Measurements from ENCODE around the gene BUB1B. TPM values are rescaled to one million over a fixed set of nuclear protein-coding genes. Genes with fewer than 3 reads are reported as not detected.

Gene BUB1B
- polyA plus RNA-seq, 1 of the 3 experiments (the other 2 are of a cell fraction) = 12.6 TPM

DNA sequence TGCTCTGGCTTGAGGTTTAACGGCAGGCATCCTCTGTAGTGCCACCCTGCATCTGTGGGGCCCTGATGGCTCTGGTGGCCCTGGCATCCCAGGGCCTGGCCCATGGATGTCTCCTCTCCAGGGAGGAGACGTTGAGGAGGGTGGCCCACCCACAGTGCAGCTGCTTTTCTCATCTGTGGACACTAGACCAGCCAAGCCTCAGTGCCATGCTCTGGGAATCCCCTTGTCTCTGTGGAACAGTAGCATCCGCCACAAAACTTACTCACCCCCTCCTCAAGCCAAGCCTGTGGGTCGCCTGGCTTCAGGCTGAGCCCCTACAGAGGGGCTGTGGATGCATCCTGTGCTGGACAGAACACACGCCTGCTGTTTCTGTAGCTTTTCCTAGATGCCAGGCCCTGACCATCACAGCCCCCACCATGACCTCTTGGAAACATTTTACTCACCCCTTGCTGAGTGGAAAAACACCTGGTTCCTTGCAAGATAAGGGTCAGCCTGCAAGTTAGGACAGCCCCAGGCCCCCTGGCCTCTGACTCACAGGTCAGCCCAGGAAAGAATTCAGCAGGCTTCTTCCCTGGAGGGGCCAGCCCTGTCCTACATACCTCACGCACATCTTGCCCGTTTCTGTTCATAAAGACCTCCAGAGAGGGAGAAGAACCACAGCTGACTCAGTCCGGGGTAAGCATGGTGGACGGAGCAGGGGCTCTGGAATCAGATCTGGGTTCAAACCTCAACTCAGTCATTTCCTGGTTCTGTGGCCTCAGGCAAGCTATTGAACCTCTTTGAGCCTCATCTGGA, 97.0 kb downstream of the BUB1B start:
- H3K27ac ChIP-seq (ENCODE audit: low read depth in 2 of 2, low read length in 1 of 2) = no peak overlapping the region
- no peaks in the 10 kb centered on the region for H3K9me2 ChIP-seq
- H3K36me3 ChIP-seq (replicated peaks in 1 of 2; ENCODE audit: control insufficient read depth in 1 of 2, insufficient read depth in 2 of 2, low read length in 1 of 2) = no peaks in the 10 kb centered on the region
- no peaks in the 10 kb centered on the region for H3K9me3 ChIP-seq
- no peaks in the 10 kb centered on the region for H3K79me2 ChIP-seq (ENCODE audit: insufficient read depth)
- no peak for DNase-seq
- H3F3A ChIP-seq (replicated peaks; ENCODE audit: insufficient read depth) = peaks cover 4% of the 10 kb centered on the region
- peaks cover 17% of the 10 kb centered on the region for H3K27me3 ChIP-seq (ENCODE audit: insufficient read depth)
- ChIA-PET CTCF (interaction anchor here (1.0 to 34.5 kb wide), 4 partner anchors 12 to 80 kb away, joined by 3 to 868 read pairs (median 364); no protein-coding TSS in a partner anchor), POLR2A (no interaction called here)
- H3K9ac ChIP-seq = no peak overlapping the region
- no peak overlapping the region for H3K4me3 ChIP-seq (ENCODE audit: low read depth in 2 of 2, low read length in 1 of 2)
- H2AFZ ChIP-seq (ENCODE audit: low read depth) = no peak overlapping the region
- H3K4me2 ChIP-seq = no peak overlapping the region
- peaks cover 0 to 8% of the 10 kb centered on the region in 2 experiments; a peak in 1 of 4 replicates for H3K4me1 ChIP-seq (ENCODE audit: control insufficient read depth in 1 of 2, insufficient read depth in 2 of 2, low read depth in 1 of 2, low read length in 1 of 2)
- TF ChIP-seq, protein P1, sequence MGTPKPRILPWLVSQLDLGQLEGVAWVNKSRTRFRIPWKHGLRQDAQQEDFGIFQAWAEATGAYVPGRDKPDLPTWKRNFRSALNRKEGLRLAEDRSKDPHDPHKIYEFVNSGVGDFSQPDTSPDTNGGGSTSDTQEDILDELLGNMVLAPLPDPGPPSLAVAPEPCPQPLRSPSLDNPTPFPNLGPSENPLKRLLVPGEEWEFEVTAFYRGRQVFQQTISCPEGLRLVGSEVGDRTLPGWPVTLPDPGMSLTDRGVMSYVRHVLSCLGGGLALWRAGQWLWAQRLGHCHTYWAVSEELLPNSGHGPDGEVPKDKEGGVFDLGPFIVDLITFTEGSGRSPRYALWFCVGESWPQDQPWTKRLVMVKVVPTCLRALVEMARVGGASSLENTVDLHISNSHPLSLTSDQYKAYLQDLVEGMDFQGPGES (IDR thresholded peaks at IDR 0.05; ENCODE audit: low read depth, low read length) = no peak
- TF ChIP-seq TEAD4 (IDR thresholded peaks at IDR 0.05; ENCODE audit: borderline replicate concordance, insufficient read depth) (no peak), YY1 (IDR thresholded peaks at IDR 0.05; ENCODE audit: low read depth) (no peak), TCF12 (IDR thresholded peaks at IDR 0.05) (0 out of 2 replicates have a peak, but pooled peaks have one; percentile 16)
- TF ChIP-seq, protein P2, sequence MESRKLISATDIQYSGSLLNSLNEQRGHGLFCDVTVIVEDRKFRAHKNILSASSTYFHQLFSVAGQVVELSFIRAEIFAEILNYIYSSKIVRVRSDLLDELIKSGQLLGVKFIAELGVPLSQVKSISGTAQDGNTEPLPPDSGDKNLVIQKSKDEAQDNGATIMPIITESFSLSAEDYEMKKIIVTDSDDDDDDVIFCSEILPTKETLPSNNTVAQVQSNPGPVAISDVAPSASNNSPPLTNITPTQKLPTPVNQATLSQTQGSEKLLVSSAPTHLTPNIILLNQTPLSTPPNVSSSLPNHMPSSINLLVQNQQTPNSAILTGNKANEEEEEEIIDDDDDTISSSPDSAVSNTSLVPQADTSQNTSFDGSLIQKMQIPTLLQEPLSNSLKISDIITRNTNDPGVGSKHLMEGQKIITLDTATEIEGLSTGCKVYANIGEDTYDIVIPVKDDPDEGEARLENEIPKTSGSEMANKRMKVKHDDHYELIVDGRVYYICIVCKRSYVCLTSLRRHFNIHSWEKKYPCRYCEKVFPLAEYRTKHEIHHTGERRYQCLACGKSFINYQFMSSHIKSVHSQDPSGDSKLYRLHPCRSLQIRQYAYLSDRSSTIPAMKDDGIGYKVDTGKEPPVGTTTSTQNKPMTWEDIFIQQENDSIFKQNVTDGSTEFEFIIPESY (IDR thresholded peaks at IDR 0.05; ENCODE audit: borderline replicate concordance, low read depth) = no peak
- WGBS (ENCODE audit: low lambda C conversion rate) = 93% methylated on average over 3 of the region's 9 CpGs
- no peaks in the 10 kb centered on the region for H4K20me1 ChIP-seq (ENCODE audit: insufficient read depth)

DNA sequence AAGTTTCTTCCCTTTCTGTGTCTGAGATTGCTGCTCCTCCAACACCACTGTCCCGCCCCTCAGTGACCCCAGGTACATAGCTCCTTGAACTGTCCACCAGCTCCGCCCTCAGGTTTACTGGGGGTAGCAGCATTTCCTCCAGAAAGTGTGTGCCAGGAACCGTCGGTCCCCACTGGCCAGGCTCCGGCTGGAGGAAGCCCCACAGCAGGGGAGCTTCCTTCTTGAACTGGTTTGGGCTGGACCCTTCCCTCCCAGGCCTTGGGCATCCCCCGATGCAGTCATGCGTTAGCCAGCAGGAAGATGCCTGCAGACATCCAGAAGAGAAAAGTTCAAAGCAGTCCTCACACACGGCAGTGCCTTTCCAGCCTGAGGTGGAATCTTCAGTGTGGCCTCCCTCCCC, 97.7 kb downstream of the BUB1B start:
- Histone ChIP-seq H3K27ac (ENCODE audit: low read depth in 2 of 2, low read length in 1 of 2) (no peak overlapping the region), H3K79me2 (ENCODE audit: insufficient read depth) (no peaks in the 10 kb centered on the region), H2AFZ (ENCODE audit: low read depth) (no peak overlapping the region), H3K27me3 (ENCODE audit: insufficient read depth) (peaks cover 10% of the 10 kb centered on the region; the same call in 1 of the 2 replicates), H3K9me3 (no peaks in the 10 kb centered on the region), H3K4me3 (ENCODE audit: low read depth in 2 of 2, low read length in 1 of 2) (no peak overlapping the region), H3K9me2 (no peaks in the 10 kb centered on the region), H3K4me1 (ENCODE audit: control insufficient read depth in 1 of 2, insufficient read depth in 2 of 2, low read depth in 1 of 2, low read length in 1 of 2) (peaks cover 0 to 2% of the 10 kb centered on the region in 2 experiments; a peak in 1 of 4 replicates), H4K20me1 (ENCODE audit: insufficient read depth) (no peaks in the 10 kb centered on the region), H3K36me3 (replicated peaks in 1 of 2; ENCODE audit: control insufficient read depth in 1 of 2, insufficient read depth in 2 of 2, low read length in 1 of 2) (no peaks in the 10 kb centered on the region), H3K4me2 (no peak overlapping the region), H3K9ac (no peak overlapping the region), H3F3A (replicated peaks; ENCODE audit: insufficient read depth) (peaks cover 9% of the 10 kb centered on the region)
- no peak for TF ChIP-seq FOXJ3 (CRISPR knock-in tag; IDR thresholded peaks at IDR 0.05)
- no peak for TF ChIP-seq JUND (IDR thresholded peaks at IDR 0.05)
- TF ChIP-seq, protein P2 (IDR thresholded peaks at IDR 0.05; ENCODE audit: borderline replicate concordance, low read depth) = no peak
- TF ChIP-seq, protein P3, sequence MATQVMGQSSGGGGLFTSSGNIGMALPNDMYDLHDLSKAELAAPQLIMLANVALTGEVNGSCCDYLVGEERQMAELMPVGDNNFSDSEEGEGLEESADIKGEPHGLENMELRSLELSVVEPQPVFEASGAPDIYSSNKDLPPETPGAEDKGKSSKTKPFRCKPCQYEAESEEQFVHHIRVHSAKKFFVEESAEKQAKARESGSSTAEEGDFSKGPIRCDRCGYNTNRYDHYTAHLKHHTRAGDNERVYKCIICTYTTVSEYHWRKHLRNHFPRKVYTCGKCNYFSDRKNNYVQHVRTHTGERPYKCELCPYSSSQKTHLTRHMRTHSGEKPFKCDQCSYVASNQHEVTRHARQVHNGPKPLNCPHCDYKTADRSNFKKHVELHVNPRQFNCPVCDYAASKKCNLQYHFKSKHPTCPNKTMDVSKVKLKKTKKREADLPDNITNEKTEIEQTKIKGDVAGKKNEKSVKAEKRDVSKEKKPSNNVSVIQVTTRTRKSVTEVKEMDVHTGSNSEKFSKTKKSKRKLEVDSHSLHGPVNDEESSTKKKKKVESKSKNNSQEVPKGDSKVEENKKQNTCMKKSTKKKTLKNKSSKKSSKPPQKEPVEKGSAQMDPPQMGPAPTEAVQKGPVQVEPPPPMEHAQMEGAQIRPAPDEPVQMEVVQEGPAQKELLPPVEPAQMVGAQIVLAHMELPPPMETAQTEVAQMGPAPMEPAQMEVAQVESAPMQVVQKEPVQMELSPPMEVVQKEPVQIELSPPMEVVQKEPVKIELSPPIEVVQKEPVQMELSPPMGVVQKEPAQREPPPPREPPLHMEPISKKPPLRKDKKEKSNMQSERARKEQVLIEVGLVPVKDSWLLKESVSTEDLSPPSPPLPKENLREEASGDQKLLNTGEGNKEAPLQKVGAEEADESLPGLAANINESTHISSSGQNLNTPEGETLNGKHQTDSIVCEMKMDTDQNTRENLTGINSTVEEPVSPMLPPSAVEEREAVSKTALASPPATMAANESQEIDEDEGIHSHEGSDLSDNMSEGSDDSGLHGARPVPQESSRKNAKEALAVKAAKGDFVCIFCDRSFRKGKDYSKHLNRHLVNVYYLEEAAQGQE (IDR thresholded peaks at IDR 0.05; ENCODE audit: low read depth, low read length) = no peak
- WGBS (ENCODE audit: low lambda C conversion rate) = 100% methylated on average over 3 of the region's 8 CpGs
- CTCF ChIA-PET = interaction anchor here (1.1 to 34.5 kb wide), 5 partner anchors 9 to 79 kb away, joined by 3 to 868 read pairs (median 7); no protein-coding TSS in a partner anchor
- POLR2A ChIA-PET = no interaction called here
- no peak for DNase-seq
